ENCODE measurements around the gene ATP5PB. TPM values are rescaled to one million over a fixed set of nuclear protein-coding genes. Genes with fewer than 3 reads are reported as not detected.

The ATP5PB gene
- total RNA-seq, 1 donor from 2014 or later, result 329 TPM

DNA sequence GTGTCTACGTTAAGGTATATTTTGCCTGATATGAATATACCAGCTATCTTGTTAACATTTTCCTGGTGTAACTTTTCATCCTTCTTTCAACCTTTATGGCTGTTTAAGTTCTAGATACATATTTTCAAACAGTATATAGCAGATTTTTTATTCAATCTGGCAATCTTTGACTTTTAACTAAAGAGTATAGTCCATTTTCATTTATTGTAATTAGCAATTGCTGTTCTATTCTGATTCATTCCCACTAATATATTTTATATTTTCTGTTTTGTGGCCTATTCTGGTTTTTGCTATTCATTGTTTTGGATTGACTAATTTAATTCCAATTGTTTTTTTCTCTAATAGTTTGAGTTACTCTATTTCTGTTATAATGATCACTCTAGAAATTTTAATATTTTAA lies 17.2 kb downstream of the ATP5PB start:
- no peak overlapping the region for H3K4me3 ChIP-seq (ENCODE audit: low read depth, low read length)
- TF ChIP-seq CTCF (conservative IDR thresholded peaks at IDR 0.05; ENCODE audit: low read depth, low read length), result no peak
- DNase-seq (ENCODE audit: low read depth), result no peak

GRCh38 chr1:111467865-111468716 lies 18.8 kb downstream of the ATP5PB start:
- no peak overlapping the region for H3K4me3 ChIP-seq (ENCODE audit: low read depth, low read length)
- TF ChIP-seq CTCF (conservative IDR thresholded peaks at IDR 0.05; ENCODE audit: low read depth, low read length), result peak; percentile 4
- no peak for DNase-seq (ENCODE audit: low read depth)

GRCh38 chr1:111468717-111469100 lies 19.4 kb downstream of the ATP5PB start:
- no peak overlapping the region for H3K4me3 ChIP-seq (ENCODE audit: low read depth, low read length)
- no peak for DNase-seq (ENCODE audit: low read depth)
- no peak for TF ChIP-seq CTCF (conservative IDR thresholded peaks at IDR 0.05; ENCODE audit: low read depth, low read length)

DNA sequence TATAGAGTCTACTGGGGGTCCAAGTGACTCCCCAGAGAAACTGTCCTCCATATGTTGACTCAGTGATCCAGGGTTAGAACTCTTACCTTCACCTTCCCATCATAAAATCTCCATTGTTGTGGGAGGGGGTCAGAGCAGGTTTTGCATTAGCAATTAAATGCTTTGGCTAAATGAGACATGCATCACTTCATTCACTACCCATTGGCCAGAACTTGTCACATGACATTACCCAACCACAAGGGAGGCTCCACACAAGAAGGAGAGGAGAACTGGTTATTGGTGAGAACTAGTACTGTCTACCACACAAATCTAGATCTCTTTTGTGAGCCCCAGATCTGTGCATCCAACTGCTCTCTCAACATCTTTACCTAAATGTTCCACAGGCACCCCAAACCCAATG lies 20.3 kb downstream of the ATP5PB start:
- no peak overlapping the region for H3K4me3 ChIP-seq (ENCODE audit: low read depth, low read length)
- no peak for TF ChIP-seq CTCF (conservative IDR thresholded peaks at IDR 0.05; ENCODE audit: low read depth, low read length)
- DNase-seq (ENCODE audit: low read depth), result no peak

GRCh38 chr1:111470596-111470995 lies 21.3 kb downstream of the ATP5PB start:
- TF ChIP-seq CTCF (conservative IDR thresholded peaks at IDR 0.05; ENCODE audit: low read depth, low read length), result no peak
- no peak for DNase-seq (ENCODE audit: low read depth)
- no peak overlapping the region for H3K4me3 ChIP-seq (ENCODE audit: low read depth, low read length)

GRCh38 chr1:111471012-111471411 lies 21.7 kb downstream of the ATP5PB start:
- no peak for DNase-seq (ENCODE audit: low read depth)
- TF ChIP-seq CTCF (conservative IDR thresholded peaks at IDR 0.05; ENCODE audit: low read depth, low read length), result no peak
- H3K4me3 ChIP-seq (ENCODE audit: low read depth, low read length), result no peak overlapping the region

DNA sequence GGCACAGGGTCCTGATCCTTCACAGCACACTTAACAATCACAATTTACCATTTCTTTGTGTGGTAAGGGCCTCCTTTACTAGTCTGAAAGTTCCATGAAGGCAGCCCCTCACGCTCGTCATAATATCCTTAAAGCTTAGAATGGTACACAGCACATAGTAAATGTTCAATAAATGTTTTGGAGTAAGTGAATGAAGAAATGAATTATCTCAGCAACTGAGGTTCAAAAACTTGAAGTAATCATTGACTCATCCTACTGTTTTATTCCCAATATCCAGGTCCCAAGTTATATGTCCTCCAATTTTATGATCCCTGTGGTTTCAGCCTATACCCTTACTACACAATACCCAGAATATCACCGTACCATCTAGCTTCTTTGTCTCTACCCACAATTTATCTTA lies 22.3 kb downstream of the ATP5PB start:
- DNase-seq (ENCODE audit: low read depth), result no peak
- TF ChIP-seq CTCF (conservative IDR thresholded peaks at IDR 0.05; ENCODE audit: low read depth, low read length), result no peak
- H3K4me3 ChIP-seq (ENCODE audit: low read depth, low read length), result no peak overlapping the region

Data from epithelial cell of proximal tubule (primary cell).